IMR-90 (cell line): ENCODE measurements around the gene RC3H2. TPM values are rescaled to one million over a fixed set of nuclear protein-coding genes. Genes with fewer than 3 reads are reported as not detected.

Experiments used
- ATAC-seq: fragments of 200-7000 bp; cut with Tn5 transposase; 2 replicates; pipeline ENCODE4 v1.9.1; 2020; ENCODE audit warnings: low read depth, mild to moderate bottlenecking, moderate library complexity
- BruUV-seq: library from RNA; stranded (reverse); fragments of 400-500 nt; replicated peaks from 2 replicates; lab custom pipeline; 2021; lab: Mats Ljungman, UMichigan
- CTCF ChIA-PET: fragments of 300-600 bp; formaldehyde crosslinking; extraction: SDS; loops from one replicate; lab custom pipeline; 2021; ENCODE audit warnings: antibody characterized with exemption; lab: Yijun Ruan, JAX
- POLR2A ChIA-PET: fragments of 300-600 bp; sonication (Branson Sonifier 250); formaldehyde crosslinking; loops from one replicate; lab custom pipeline; 2022; ENCODE audit warnings: antibody characterized with exemption; ENCODE audit not compliant: unreplicated experiment; lab: Charles Lee
- DNase-seq: peaks from one replicate; pipeline ENCODE4 v3.0.0; 2013
- H2AFZ ChIP-seq: replicated peaks from 2 replicates; pipeline ENCODE3; 2013; ENCODE audit warnings: low read length, mild to moderate bottlenecking; ENCODE audit not compliant: poor library complexity
- H2AK5ac ChIP-seq: 2 replicates; pipeline ENCODE4 v1.6.1; 2013; ENCODE audit warnings: low read depth, low read length, inconsistent platforms
- H2AK9ac ChIP-seq: replicated peaks from 2 replicates; pipeline ENCODE3; 2013; ENCODE audit warnings: mild to moderate bottlenecking, low read depth, low read length, moderate library complexity; ENCODE audit not compliant: poor library complexity
- H2BK120ac ChIP-seq: 2 replicates; pipeline ENCODE4 v1.6.1; 2013; ENCODE audit warnings: low read depth, low read length, inconsistent platforms
- H2BK15ac ChIP-seq: 3 replicates; pipeline ENCODE4 v1.6.1; 2013; ENCODE audit warnings: low read depth, low read length, inconsistent platforms
- H2BK20ac ChIP-seq: 2 replicates; pipeline ENCODE4 v1.6.1; 2013; ENCODE audit warnings: low read depth, mild to moderate bottlenecking, inconsistent platforms, low read length, moderate library complexity
- H2BK5ac ChIP-seq: 2 replicates; pipeline ENCODE4 v1.6.1; 2013; ENCODE audit warnings: mild to moderate bottlenecking, low read depth, low read length, inconsistent platforms; ENCODE audit not compliant: poor library complexity, severe bottlenecking
- H3K14ac ChIP-seq: replicated peaks from 2 replicates; pipeline ENCODE4 v1.6.1; 2013; ENCODE audit warnings: low read depth, low read length, inconsistent platforms
- H3K18ac ChIP-seq: 2 replicates; pipeline ENCODE4 v1.6.1; 2013; ENCODE audit warnings: low read depth, low read length, control low read depth
- H3K23ac ChIP-seq: 2 replicates; pipeline ENCODE4 v1.6.1; 2013; ENCODE audit warnings: low read depth, low read length, inconsistent platforms
- H3K27ac ChIP-seq: 2 replicates; pipeline ENCODE4 v1.5.1; 2013; ENCODE audit warnings: mild to moderate bottlenecking, control low read depth, low read length; ENCODE audit not compliant: insufficient read depth
- H3K27me3 ChIP-seq: 2 replicates; pipeline ENCODE4 v1.6.1; 2013; ENCODE audit warnings: low read length; ENCODE audit not compliant: control insufficient read depth, insufficient read depth
- H3K36me3 ChIP-seq: 2 replicates; pipeline ENCODE4 v1.6.1; 2013; ENCODE audit warnings: low read length, mixed read lengths; ENCODE audit not compliant: control insufficient read depth, insufficient read depth
- H3K4ac ChIP-seq: 2 replicates; pipeline ENCODE4 v1.6.1; 2013; ENCODE audit warnings: low read depth, low read length, inconsistent platforms
- H3K4me1 ChIP-seq: 2 replicates; pipeline ENCODE4 v1.6.1; 2013; ENCODE audit warnings: low read length, mixed read lengths; ENCODE audit not compliant: control insufficient read depth, insufficient read depth
- H3K4me2 ChIP-seq: 2 replicates; pipeline ENCODE4 v1.6.1; 2013; ENCODE audit warnings: low read depth, mild to moderate bottlenecking, control low read depth, low read length, moderate library complexity
- H3K4me3 ChIP-seq: 2 replicates; pipeline ENCODE4 v1.5.1; 2013; ENCODE audit warnings: low read depth, mild to moderate bottlenecking, control low read depth, low read length, moderate library complexity; ENCODE audit not compliant: insufficient read depth
- H3K56ac ChIP-seq: 2 replicates; pipeline ENCODE4 v1.6.1; 2013; ENCODE audit warnings: low read length, inconsistent platforms; ENCODE audit not compliant: insufficient read depth; ENCODE audit errors: extremely low read depth
- H3K79me1 ChIP-seq, 2 experiments: 2 replicates each; pipeline ENCODE4 v1.6.1; 2013; ENCODE audit warnings: low read length in 2 of 2, inconsistent platforms in 1 of 2, low read depth in 1 of 2
- H3K9ac ChIP-seq: 2 replicates; pipeline ENCODE4 v1.6.1; 2013; ENCODE audit warnings: low read depth, low read length, control low read depth
- H3K9me1 ChIP-seq: 2 replicates; pipeline ENCODE4 v1.6.1; 2013; ENCODE audit warnings: low read length, inconsistent platforms; ENCODE audit not compliant: insufficient read depth
- H3K9me3 ChIP-seq: 2 replicates; pipeline ENCODE4 v1.6.1; 2013; ENCODE audit warnings: low read length; ENCODE audit not compliant: control insufficient read depth, insufficient read depth
- H4K20me1 ChIP-seq: 2 replicates; pipeline ENCODE4 v1.6.1; 2013; ENCODE audit warnings: low read length, inconsistent platforms; ENCODE audit not compliant: insufficient read depth
- H4K5ac ChIP-seq: 2 replicates; pipeline ENCODE4 v1.6.1; 2013; ENCODE audit warnings: mild to moderate bottlenecking, low read depth, low read length, control low read depth
- H4K8ac ChIP-seq, 2 experiments: 2 replicates each; pipeline ENCODE4 v1.6.1; 2013; ENCODE audit warnings: low read depth in 2 of 2, low read length in 2 of 2, control low read depth in 1 of 2, inconsistent platforms in 1 of 2
- H4K91ac ChIP-seq: 2 replicates; pipeline ENCODE4 v1.6.1; 2013; ENCODE audit warnings: low read depth, low read length, inconsistent platforms; ENCODE audit not compliant: insufficient read depth
- BHLHE40 ChIP-seq: fragments of 150-350 bp; IDR thresholded peaks from 2 replicates; pipeline ENCODE4 v1.6.1; 2016; ENCODE audit warnings: mild to moderate bottlenecking, low read depth, low read length
- CHD1 ChIP-seq: IDR thresholded peaks from 2 replicates; pipeline ENCODE4 v1.6.1; 2012; ENCODE audit warnings: low read depth, low read length, improper control_type of control experiment
- FOS ChIP-seq: fragments of 150-350 bp; IDR thresholded peaks from 2 replicates; pipeline ENCODE4 v1.6.1; 2016; ENCODE audit warnings: low read depth, low read length
- MAFK ChIP-seq: IDR thresholded peaks from 2 replicates; pipeline ENCODE4 v1.6.1; 2012; ENCODE audit warnings: low read depth, low read length, improper control_type of control experiment
- MXI1 ChIP-seq: IDR thresholded peaks from 2 replicates; pipeline ENCODE4 v1.6.1; 2012; ENCODE audit warnings: low read depth, mild to moderate bottlenecking, low read length, moderate library complexity, borderline replicate concordance
- NFE2L2 ChIP-seq: fragments of 150-350 bp; IDR thresholded peaks from 2 replicates; pipeline ENCODE4 v1.6.1; 2016; ENCODE audit warnings: low read depth, mild to moderate bottlenecking, low read length
- POLR2A ChIP-seq: IDR thresholded peaks from 2 replicates; pipeline ENCODE4 v1.6.1; 2012; ENCODE audit warnings: mild to moderate bottlenecking, low read depth, low read length
- RAD21 ChIP-seq: IDR thresholded peaks from 2 replicates; pipeline ENCODE4 v1.6.1; 2012; ENCODE audit warnings: low read length, improper control_type of control experiment
- RCOR1 ChIP-seq: IDR thresholded peaks from 2 replicates; pipeline ENCODE4 v1.6.1; 2012; ENCODE audit warnings: mild to moderate bottlenecking, low read length, improper control_type of control experiment; ENCODE audit not compliant: insufficient replicate concordance
- RFX5 ChIP-seq: IDR thresholded peaks from 2 replicates; pipeline ENCODE4 v1.8.0; 2012; ENCODE audit warnings: low read depth, mild to moderate bottlenecking, low read length, moderate library complexity
- SMC3 ChIP-seq: fragments of 150-350 bp; IDR thresholded peaks from 2 replicates; pipeline ENCODE4 v1.6.1; 2016; ENCODE audit warnings: low read depth, mild to moderate bottlenecking, antibody characterized with exemption, low read length, moderate library complexity
- WGBS, 2 experiments: methylation state at CpG; one replicate each; pipeline versions ENCODE4 v1.1.5 to v1.1.7; 2013; ENCODE audit warnings: missing lambda C conversion rate in 2 of 2; ENCODE audit not compliant: insufficient read length in 1 of 2; ENCODE audit errors: extremely low coverage in 2 of 2; 5-methylcytosine and 5-hydroxymethylcytosine counted together
- dilution Hi-C: fragments of 300-500 bp; cut with HindIII; formaldehyde crosslinking; loops from one replicate; pipeline ENCODE4 v1.14.3; 2018; ENCODE audit warnings: low sequenced_read_pairs; ENCODE audit not compliant: unreplicated experiment
- in situ Hi-C: fragments of 300-500 bp; cut with MboI; formaldehyde crosslinking; loops from 3 replicates; pipeline ENCODE4 v1.14.3; 2019; ENCODE audit warnings: low sequenced_read_pairs, inconsistent platforms, mixed read lengths
- intact Hi-C: fragments of 100-400 bp; cut with micrococcal nuclease; formaldehyde crosslinking; loops from 2 replicates; pipeline ENCODE4 v1.10.0; 2022
- polyA plus RNA-seq, 3 experiments: library from polyadenylated mRNA; depleted of rRNA; stranded (reverse); fragments of >200 nt; gene quantifications; 2 replicates each; pipeline ENCODE4 v1.2.3, GENCODE V29; 2012; ENCODE audit warnings: low replicate concordance in 1 of 3
- total RNA-seq: library from RNA; depleted of rRNA; stranded (reverse); fragments of >200 nt; gene quantifications from 2 replicates; pipeline ENCODE4 v1.2.3, GENCODE V29; 2012
- TF ChIP-seq, protein P1 (sequence below): fragments of 150-350 bp; IDR thresholded peaks from 2 replicates; pipeline ENCODE4 v1.6.1; 2017; ENCODE audit warnings: mild to moderate bottlenecking, antibody characterized with exemption, low read length, low read depth

Gene RC3H2
- total and polyA plus RNA-seq, 2 of the 4 experiments (the other 2 are of a cell fraction), result 14.7 to 58.4 TPM

DNA sequence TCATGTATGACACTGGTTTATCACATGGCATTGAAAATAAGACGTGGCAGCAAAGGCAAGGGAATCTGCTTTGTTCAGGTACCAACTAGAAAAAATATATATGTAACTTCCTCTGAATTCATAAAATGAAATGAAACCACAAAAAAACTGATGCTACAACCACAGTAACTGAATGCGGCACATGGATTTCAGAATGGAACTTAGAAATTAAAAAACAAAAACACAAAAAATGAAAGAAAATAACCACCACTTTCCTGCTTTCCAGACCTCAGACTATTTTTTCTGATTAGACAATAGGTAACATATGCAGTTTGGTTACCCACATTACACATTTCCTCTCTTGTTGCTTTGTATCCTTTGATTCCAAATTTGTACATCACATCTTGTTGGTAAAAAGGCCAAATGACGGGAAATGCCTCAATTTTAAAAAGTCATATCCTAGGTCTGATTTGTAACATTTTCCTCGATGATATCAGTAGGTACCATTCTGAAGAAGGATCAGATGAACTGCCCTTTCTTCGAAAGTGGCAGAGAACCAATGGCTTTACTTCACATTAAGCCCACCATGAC, 58.7 kb downstream of the RC3H2 start:
- dilution Hi-C loops, result no loop called here
- Histone ChIP-seq H3K14ac (no peak overlapping the region), H3K9me3 (no peaks in the 10 kb centered on the region), H2BK15ac (no peak overlapping the region), H2BK120ac (no peak overlapping the region), H3K56ac (no peak overlapping the region), H2AK9ac (no peak overlapping the region), H3K79me1 (no peaks in the 10 kb centered on the region; a peak in 1 of 4 replicates), H3K27me3 (no peaks in the 10 kb centered on the region), H2BK5ac (no peak overlapping the region), H3K9me1 (no peaks in the 10 kb centered on the region; the same call in 1 of the 2 replicates), H3K27ac (no peak overlapping the region), H4K91ac (no peak overlapping the region), H3K4me2 (no peak overlapping the region), H4K5ac (no peak overlapping the region), H3K23ac (no peak overlapping the region), H3K36me3 (peaks cover 16% of the 10 kb centered on the region), H2AK5ac (no peak overlapping the region), H3K18ac (no peak overlapping the region), H3K4me1 (no peaks in the 10 kb centered on the region), H3K4me3 (no peak overlapping the region), H3K4ac (no peak overlapping the region), H4K20me1 (no peaks in the 10 kb centered on the region), H3K9ac (no peak overlapping the region), H4K8ac (no peak overlapping the region), H2BK20ac (no peak overlapping the region), H2AFZ (no peak overlapping the region)
- intact Hi-C loops, result loop anchor here (10.0 kb wide), 1 partner anchor 508 kb away; the partner anchor contains the start of gene CRB2
- no CpG with 5 or more reads among the region's 5 CpGs for WGBS, 2 experiments
- no peak for TF ChIP-seq POLR2A
- TF ChIP-seq MXI1, result no peak
- no peak for TF ChIP-seq CHD1
- no peak for TF ChIP-seq RCOR1
- no peak for TF ChIP-seq MAFK
- TF ChIP-seq RFX5, result no peak
- TF ChIP-seq BHLHE40, result no peak
- no peak for TF ChIP-seq SMC3
- TF ChIP-seq NFE2L2, result no peak
- TF ChIP-seq, protein P1, sequence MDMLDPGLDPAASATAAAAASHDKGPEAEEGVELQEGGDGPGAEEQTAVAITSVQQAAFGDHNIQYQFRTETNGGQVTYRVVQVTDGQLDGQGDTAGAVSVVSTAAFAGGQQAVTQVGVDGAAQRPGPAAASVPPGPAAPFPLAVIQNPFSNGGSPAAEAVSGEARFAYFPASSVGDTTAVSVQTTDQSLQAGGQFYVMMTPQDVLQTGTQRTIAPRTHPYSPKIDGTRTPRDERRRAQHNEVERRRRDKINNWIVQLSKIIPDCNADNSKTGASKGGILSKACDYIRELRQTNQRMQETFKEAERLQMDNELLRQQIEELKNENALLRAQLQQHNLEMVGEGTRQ, result no peak
- no peak for TF ChIP-seq FOS
- no peak for TF ChIP-seq RAD21
- ATAC-seq (no peak), DNase-seq (no peak)
- in situ Hi-C loops, result loop anchor here (25.0 kb wide), 1 partner anchor 491 kb away; no protein-coding TSS in a partner anchor
- ChIA-PET POLR2A (no interaction called here), CTCF (no interaction called here)
- no TSS peak for BruUV-seq
